ENCODE measurements around the gene CXCR2. TPM values are rescaled to one million over a fixed set of nuclear protein-coding genes. Genes with fewer than 3 reads are reported as not detected.

Gene CXCR2
- total and polyA plus RNA-seq, 12 donors, result 0.10 to 2.2 (median 0.38) TPM; not detected in 3

GRCh38 chr2:218184331-218184730 lies 58.5 kb downstream of the CXCR2 start:
- WGBS, 4 donors, result 75 to 87% (median 82%) methylated on average over 1 of the region's 1 CpG

GRCh38 chr2:218186355-218186766 lies 60.5 kb downstream of the CXCR2 start:
- intact Hi-C loops (cut with DNase I), result loop anchor here (5.0 kb wide), 2 partner anchors 71 to 76 kb away; partner anchors contain the start of gene GPBAR1 (in 1 of the 2)
- no peaks in the 10 kb centered on the region for H3K4me1 ChIP-seq (replicated peaks in 1 of 2)
- no peaks in the 10 kb centered on the region for H3K9me3 ChIP-seq (replicated peaks in 1 of 3)
- H3K27ac ChIP-seq, result no peak overlapping the region
- H3K27me3 ChIP-seq, result no peaks in the 10 kb centered on the region
- 28 to 37% (median 33%) methylated on average over 8 of the region's 8 CpGs for WGBS, 4 donors
- H3K4me3 ChIP-seq, result no peak overlapping the region
- DNase-seq, result peak; percentile 56 to 86 (median 68)
- H3K36me3 ChIP-seq (replicated peaks in 1 of 2), result no peaks in the 10 kb centered on the region
- TF ChIP-seq CTCF (IDR thresholded peaks at IDR 0.05), result peak; percentile 78 to 83 (median 82)
- TF ChIP-seq POLR2A (IDR thresholded peaks at IDR 0.05), result no peak

More at GRCh38 chr2:218184331-218184730, 58.5 kb downstream of the CXCR2 start:
- no peak for TF ChIP-seq CTCF (IDR thresholded peaks at IDR 0.05)
- no peak for TF ChIP-seq POLR2A (IDR thresholded peaks at IDR 0.05)
- DNase-seq, result no peak
- H3K27me3 ChIP-seq, result no peaks in the 10 kb centered on the region
- no peaks in the 10 kb centered on the region for H3K4me1 ChIP-seq (replicated peaks in 1 of 2)
- H3K9me3 ChIP-seq (replicated peaks in 1 of 3), result no peaks in the 10 kb centered on the region
- intact Hi-C loops (cut with DNase I), result no loop called here
- no peaks in the 10 kb centered on the region for H3K36me3 ChIP-seq (replicated peaks in 1 of 2)
- H3K4me3 ChIP-seq, result no peak overlapping the region
- H3K27ac ChIP-seq, result no peak overlapping the region

Other genes starting within 250 kb of the CXCR2 start
- gene TNS1, start 123.0 kb upstream of the CXCR2 start, total RNA-seq, result 100 to 1,000 TPM in 8 of 9 donors, 10 to 100 TPM in 1; 34.1 to 341 (median 302) TPM
- 100 to 1,000 TPM in 2 of 3 donors, 10 to 100 TPM in 1; 46.7 to 123 (median 122) TPM for gene TNS1, start 123.0 kb upstream of the CXCR2 start, polyA plus RNA-seq
- 1 to 10 TPM in 1 of 9 donors, under 1 TPM in 5, not detected in 3; 0.11 to 1.9 (median 0.36) TPM for gene RUFY4, start 56.8 kb upstream of the CXCR2 start, total RNA-seq
- gene RUFY4, start 56.8 kb upstream of the CXCR2 start, polyA plus RNA-seq, result under 1 TPM; 0.09 to 0.98 (median 0.97) TPM
- under 1 TPM in 6 of 9 donors, not detected in 3; 0.07 to 0.68 (median 0.15) TPM for gene CXCR1, start 40.9 kb downstream of the CXCR2 start, total RNA-seq
- gene CXCR1, start 40.9 kb downstream of the CXCR2 start, polyA plus RNA-seq, result under 1 TPM; 0.07 to 0.24 (median 0.20) TPM
- gene ARPC2, start 91.2 kb downstream of the CXCR2 start, total RNA-seq, result 100 to 1,000 TPM; 122 to 254 (median 188) TPM
- 100 to 1,000 TPM in 2 of 3 donors, 10 to 100 TPM in 1; 93.5 to 284 (median 118) TPM for gene ARPC2, start 91.2 kb downstream of the CXCR2 start, polyA plus RNA-seq
- gene GPBAR1, start 135.0 kb downstream of the CXCR2 start, total RNA-seq, result 10 to 100 TPM in 1 of 9 donors, 1 to 10 TPM in 7, under 1 TPM in 1; 0.22 to 15.3 (median 2.9) TPM
- gene GPBAR1, start 135.0 kb downstream of the CXCR2 start, polyA plus RNA-seq, result 1 to 10 TPM in 2 of 3 donors, under 1 TPM in 1; 0.11 to 4.0 (median 2.1) TPM
- 100 to 1,000 TPM in 6 of 9 donors, 10 to 100 TPM in 3; 84.9 to 314 (median 116) TPM for gene AAMP, start 144.1 kb downstream of the CXCR2 start, total RNA-seq
- 100 to 1,000 TPM in 1 of 3 donors, 10 to 100 TPM in 2; 54.8 to 129 (median 89.0) TPM for gene AAMP, start 144.1 kb downstream of the CXCR2 start, polyA plus RNA-seq
- gene PNKD, start 144.5 kb downstream of the CXCR2 start, total RNA-seq, result 100 to 1,000 TPM in 3 of 9 donors, 10 to 100 TPM in 6; 48.8 to 118 (median 80.7) TPM
- 100 to 1,000 TPM in 2 of 3 donors, 10 to 100 TPM in 1; 56.9 to 181 (median 139) TPM for gene PNKD, start 144.5 kb downstream of the CXCR2 start, polyA plus RNA-seq
- gene TMBIM1, start 166.5 kb downstream of the CXCR2 start, total RNA-seq, result 100 to 1,000 TPM in 8 of 9 donors, 10 to 100 TPM in 1; 66.0 to 293 (median 198) TPM
- gene TMBIM1, start 166.5 kb downstream of the CXCR2 start, polyA plus RNA-seq, result 100 to 1,000 TPM in 1 of 3 donors, 10 to 100 TPM in 2; 25.7 to 201 (median 63.8) TPM
- 1 to 10 TPM in 1 of 9 donors, under 1 TPM in 4, not detected in 4; 0.46 to 3.2 (median 0.50) TPM for gene CATIP, start 230.8 kb downstream of the CXCR2 start, total RNA-seq
- gene CATIP, start 230.8 kb downstream of the CXCR2 start, polyA plus RNA-seq, result 1 to 10 TPM in 1 of 3 donors, under 1 TPM in 2; 0.11 to 2.4 (median 0.27) TPM

All from adrenal gland (tissue), 12 donors.